ENCODE results near the gene PCBP3. TPM values are rescaled to one million over a fixed set of nuclear protein-coding genes. Genes with fewer than 3 reads are reported as not detected.

Gene PCBP3
- total RNA-seq, 2 experiments from 2014 or later, result 1.3 to 2.2 TPM

DNA sequence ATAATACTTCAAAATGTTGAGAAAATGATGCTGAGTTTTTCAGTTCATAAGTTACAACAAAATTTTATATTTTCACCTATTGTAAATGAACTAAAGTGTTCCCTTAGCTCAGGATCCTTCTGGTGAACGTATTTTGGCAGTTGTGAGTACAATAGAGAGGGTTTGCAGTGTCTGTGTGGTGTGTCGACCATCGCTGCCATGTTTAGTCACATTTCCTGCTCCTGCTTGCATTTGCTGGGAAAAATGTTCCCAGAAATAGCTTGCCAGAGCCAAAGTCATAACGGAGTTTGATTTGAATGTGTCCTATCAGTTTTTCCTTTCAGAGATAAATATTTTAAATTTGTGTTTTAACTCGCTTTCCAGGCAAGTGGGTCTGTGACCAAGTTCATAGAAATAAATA is 220.9 kb downstream of the PCBP3 start:
- H3K36me3 Mint-ChIP-seq, result no peaks in the 10 kb centered on the region
- no peak for ATAC-seq
- H3K4me3 Mint-ChIP-seq, result no peak overlapping the region
- no peaks in the 10 kb centered on the region for H3K27me3 Mint-ChIP-seq
- no peak overlapping the region for H3K27ac Mint-ChIP-seq
- H3K9me3 Mint-ChIP-seq (ENCODE audit: low read depth), result no peaks in the 10 kb centered on the region
- DNase-seq, result no peak
- no peaks in the 10 kb centered on the region for H3K4me1 Mint-ChIP-seq
- CTCF ChIA-PET, result no interaction called here

- DNase-seq (no peak), ATAC-seq (no peak)
- H3K4me1 Mint-ChIP-seq, result no peaks in the 10 kb centered on the region
- no peaks in the 10 kb centered on the region for H3K9me3 Mint-ChIP-seq (ENCODE audit: low read depth)
- no peak overlapping the region for H3K27ac Mint-ChIP-seq
- no peak overlapping the region for H3K4me3 Mint-ChIP-seq
- CTCF ChIA-PET, result no interaction called here
- H3K36me3 Mint-ChIP-seq, result no peaks in the 10 kb centered on the region
- no peaks in the 10 kb centered on the region for H3K27me3 Mint-ChIP-seq
Measured at GRCh38 chr21:45865106-45865835, 221.7 kb downstream of the PCBP3 start.

- H3K4me1 Mint-ChIP-seq, result no peaks in the 10 kb centered on the region
- H3K9me3 Mint-ChIP-seq (ENCODE audit: low read depth), result no peaks in the 10 kb centered on the region
- no peaks in the 10 kb centered on the region for H3K36me3 Mint-ChIP-seq
- ATAC-seq (no peak), DNase-seq (no peak)
- no peaks in the 10 kb centered on the region for H3K27me3 Mint-ChIP-seq
- CTCF ChIA-PET, result no interaction called here
- H3K4me3 Mint-ChIP-seq, result no peak overlapping the region
- no peak overlapping the region for H3K27ac Mint-ChIP-seq
Measured at GRCh38 chr21:45866551-45866950, 223.0 kb downstream of the PCBP3 start.

GRCh38 chr21:45867041-45867666 is 223.6 kb downstream of the PCBP3 start:
- Mint-ChIP-seq H3K36me3 (no peaks in the 10 kb centered on the region), H3K4me1 (no peaks in the 10 kb centered on the region), H3K4me3 (no peak overlapping the region), H3K27ac (no peak overlapping the region), H3K27me3 (no peaks in the 10 kb centered on the region), H3K9me3 (ENCODE audit: low read depth) (no peaks in the 10 kb centered on the region)
- CTCF ChIA-PET, result no interaction called here
- no peak for DNase-seq
- no peak for ATAC-seq

DNA sequence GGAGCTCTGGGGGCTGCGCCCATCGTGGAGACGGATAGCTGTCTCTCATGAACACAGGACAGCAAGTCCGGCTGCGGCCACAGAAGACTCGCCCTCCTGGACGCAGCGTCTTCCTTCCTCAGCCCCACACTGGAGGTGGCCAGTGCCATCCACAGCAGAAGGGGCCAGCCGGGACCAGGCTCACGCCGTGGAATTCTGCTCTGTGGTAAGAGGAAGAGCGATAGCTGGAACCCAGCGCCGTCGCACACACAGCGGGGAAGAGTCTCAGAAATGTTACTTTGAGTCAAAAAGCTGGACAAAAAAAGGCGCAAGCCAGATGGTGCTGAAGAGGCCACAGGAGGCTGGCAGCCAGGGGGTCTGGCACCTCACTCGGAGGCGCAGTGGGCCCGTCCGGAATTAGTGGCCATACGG is 224.2 kb downstream of the PCBP3 start:
- no peak overlapping the region for H3K4me3 Mint-ChIP-seq
- ATAC-seq, result no peak
- no peaks in the 10 kb centered on the region for H3K9me3 Mint-ChIP-seq (ENCODE audit: low read depth)
- no peaks in the 10 kb centered on the region for H3K36me3 Mint-ChIP-seq
- no peak for DNase-seq
- CTCF ChIA-PET, result no interaction called here
- H3K4me1 Mint-ChIP-seq, result no peaks in the 10 kb centered on the region
- no peaks in the 10 kb centered on the region for H3K27me3 Mint-ChIP-seq
- no peak overlapping the region for H3K27ac Mint-ChIP-seq

DNA sequence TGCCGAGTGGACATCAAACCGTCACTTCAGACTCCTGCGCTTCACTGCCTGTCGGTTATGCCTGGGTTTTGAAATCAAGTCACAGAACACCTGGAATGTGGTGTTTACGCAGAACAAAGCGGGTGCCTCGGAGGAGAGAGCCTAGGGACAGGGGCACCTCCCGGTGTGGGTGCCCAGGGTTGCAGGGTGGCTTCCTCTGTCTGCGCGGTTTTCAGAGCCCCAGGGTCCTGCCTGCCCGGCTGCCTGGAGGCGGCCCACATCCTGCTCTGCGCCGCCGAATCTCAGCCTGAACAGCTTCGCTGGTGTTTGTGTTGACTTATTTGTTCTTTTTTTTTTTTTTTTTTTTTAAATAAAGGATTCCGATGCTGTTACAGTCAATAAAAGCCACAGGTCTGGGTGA is 224.6 kb downstream of the PCBP3 start:
- ATAC-seq (no peak), DNase-seq (no peak)
- no peaks in the 10 kb centered on the region for H3K4me1 Mint-ChIP-seq
- H3K27ac Mint-ChIP-seq, result no peak overlapping the region
- H3K9me3 Mint-ChIP-seq (ENCODE audit: low read depth), result no peaks in the 10 kb centered on the region
- no peaks in the 10 kb centered on the region for H3K36me3 Mint-ChIP-seq
- no peak overlapping the region for H3K4me3 Mint-ChIP-seq
- CTCF ChIA-PET, result no interaction called here
- H3K27me3 Mint-ChIP-seq, result no peaks in the 10 kb centered on the region

- ATAC-seq, result no peak
- Mint-ChIP-seq H3K4me1 (no peaks in the 10 kb centered on the region), H3K36me3 (no peaks in the 10 kb centered on the region), H3K27me3 (no peaks in the 10 kb centered on the region), H3K9me3 (ENCODE audit: low read depth) (no peaks in the 10 kb centered on the region), H3K27ac (no peak overlapping the region), H3K4me3 (no peak overlapping the region)
- CTCF ChIA-PET, result no interaction called here
- DNase-seq, result no peak
Measured at GRCh38 chr21:45868488-45868887, 225.0 kb downstream of the PCBP3 start.

DNA sequence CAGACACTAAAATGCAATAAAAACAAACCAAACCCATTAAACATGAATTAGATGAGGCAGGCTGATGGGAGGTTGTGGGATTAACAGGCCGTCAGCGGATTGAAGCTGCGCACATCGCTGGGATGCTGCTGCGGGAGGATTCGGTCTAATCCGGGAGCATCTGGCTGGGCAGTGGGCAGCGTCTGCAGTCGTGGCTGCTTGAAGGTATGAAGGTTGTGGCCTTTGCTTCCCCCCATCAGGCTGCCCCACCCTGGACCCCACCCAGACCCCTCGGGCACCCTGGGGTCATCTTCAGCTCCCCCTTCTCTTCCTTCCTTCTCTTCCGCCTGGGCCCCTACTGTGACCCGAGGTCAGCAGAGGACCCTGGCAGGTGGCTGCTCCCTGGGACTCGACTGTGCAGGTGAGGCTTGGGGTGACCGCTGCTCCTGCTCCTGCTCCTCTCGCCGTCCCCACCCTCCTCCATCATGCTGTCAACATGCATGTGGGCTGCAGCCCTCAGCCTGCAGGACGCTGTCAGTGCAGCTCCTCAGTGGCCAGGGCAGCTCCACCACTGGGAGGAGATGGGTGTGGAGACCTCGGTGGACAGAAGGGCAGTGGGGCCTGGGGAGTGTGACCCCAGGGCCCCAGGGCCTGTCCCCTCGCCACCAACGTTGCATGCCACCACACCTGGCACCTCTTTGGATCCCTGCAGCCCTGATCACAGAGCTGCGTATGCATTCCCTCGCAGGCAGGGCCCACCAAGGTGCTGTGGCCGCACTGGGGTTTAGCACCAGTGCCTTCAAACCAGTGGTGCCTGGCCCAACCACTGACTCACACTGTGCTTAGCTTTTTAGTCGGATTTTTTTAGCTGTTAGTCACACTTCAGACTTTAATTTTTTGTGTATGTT is 225.8 kb downstream of the PCBP3 start:
- Mint-ChIP-seq H3K36me3 (no peaks in the 10 kb centered on the region), H3K4me3 (no peak overlapping the region), H3K27me3 (no peaks in the 10 kb centered on the region), H3K4me1 (no peaks in the 10 kb centered on the region), H3K9me3 (ENCODE audit: low read depth) (no peaks in the 10 kb centered on the region), H3K27ac (no peak overlapping the region)
- CTCF ChIA-PET, result no interaction called here
- ATAC-seq (no peak), DNase-seq (no peak)

- no peaks in the 10 kb centered on the region for H3K4me1 Mint-ChIP-seq
- H3K27me3 Mint-ChIP-seq, result no peaks in the 10 kb centered on the region
- DNase-seq (no peak), ATAC-seq (no peak)
- H3K9me3 Mint-ChIP-seq (ENCODE audit: low read depth), result no peaks in the 10 kb centered on the region
- CTCF ChIA-PET, result no interaction called here
- H3K36me3 Mint-ChIP-seq, result no peaks in the 10 kb centered on the region
- H3K27ac Mint-ChIP-seq, result no peak overlapping the region
- no peak overlapping the region for H3K4me3 Mint-ChIP-seq
Measured at GRCh38 chr21:45870421-45870820, 226.9 kb downstream of the PCBP3 start.

DNA sequence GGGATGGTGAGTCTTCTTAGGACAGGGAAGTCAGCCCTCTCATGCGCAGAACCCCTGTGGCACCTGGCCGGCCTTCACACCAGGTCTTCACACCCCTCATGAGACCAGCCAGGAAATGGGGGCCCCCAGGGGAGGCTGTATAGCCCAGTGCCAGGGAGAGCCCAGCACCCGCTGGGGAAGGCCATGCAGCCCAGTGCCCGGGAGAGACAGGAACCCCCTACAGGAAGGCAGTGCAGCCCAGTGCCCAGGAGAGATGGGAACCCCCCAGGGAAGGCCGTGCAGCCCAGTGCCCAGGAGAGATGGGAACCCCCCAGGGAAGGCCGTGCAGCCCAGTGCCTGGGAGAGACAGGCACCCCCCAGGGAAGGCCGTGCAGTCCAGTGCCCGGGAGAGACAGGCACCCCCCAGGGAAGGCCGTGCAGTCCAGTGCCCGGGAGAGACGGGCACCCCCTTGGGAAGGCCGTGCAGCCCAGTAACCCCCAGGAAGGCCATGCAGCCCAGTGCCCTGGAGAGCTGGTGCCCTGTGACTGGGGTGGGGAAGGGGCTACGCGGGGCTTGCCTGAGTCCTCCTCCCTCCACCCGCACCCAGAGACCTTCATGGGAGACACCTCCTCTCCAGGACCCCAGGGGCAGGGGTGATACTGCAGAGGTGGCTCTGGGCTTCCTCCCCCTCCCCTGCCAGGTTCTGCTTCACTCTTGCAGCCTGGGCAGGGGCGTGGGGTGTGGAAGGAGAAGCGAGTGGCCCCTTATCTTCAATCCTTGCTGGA is 227.5 kb downstream of the PCBP3 start:
- H3K36me3 Mint-ChIP-seq, result no peaks in the 10 kb centered on the region
- DNase-seq (no peak), ATAC-seq (no peak)

DNA sequence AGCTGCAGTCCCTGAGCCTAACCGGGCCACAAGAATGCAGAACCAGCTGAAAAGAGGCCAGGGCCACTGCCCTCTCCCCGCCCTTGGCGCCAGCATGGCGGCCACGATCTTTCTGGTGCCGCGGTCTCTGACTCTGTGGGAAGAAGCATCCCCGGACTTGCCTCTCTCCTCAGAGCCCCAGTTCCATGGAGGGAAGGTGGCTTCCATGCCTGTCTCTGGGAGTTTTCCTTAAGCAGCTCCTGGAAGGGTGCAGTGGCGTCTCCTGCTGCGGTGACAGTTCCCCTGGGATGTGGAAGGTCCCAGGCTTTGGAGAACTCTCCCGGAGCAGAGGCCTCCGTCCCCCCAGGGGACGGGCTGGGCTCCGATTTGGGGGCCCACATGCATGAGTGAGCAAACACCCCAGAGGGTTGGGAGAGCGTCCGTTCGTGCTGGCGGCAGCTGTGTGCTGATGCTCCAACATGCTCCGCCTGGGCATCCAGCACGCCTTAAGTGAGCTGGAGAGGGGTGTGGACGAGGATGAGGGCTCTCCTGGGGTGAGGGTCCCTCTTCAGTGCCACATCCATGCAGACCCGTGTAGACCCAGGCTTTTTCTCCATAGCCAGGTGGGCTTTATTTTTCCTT is 228.2 kb downstream of the PCBP3 start:
- DNase-seq, result no peak
- ATAC-seq, result no peak
- H3K4me1 Mint-ChIP-seq, result no peaks in the 10 kb centered on the region
- no peaks in the 10 kb centered on the region for H3K27me3 Mint-ChIP-seq
- no peaks in the 10 kb centered on the region for H3K9me3 Mint-ChIP-seq (ENCODE audit: low read depth)
- CTCF ChIA-PET, result no interaction called here
- H3K4me3 Mint-ChIP-seq, result no peak overlapping the region
- H3K27ac Mint-ChIP-seq, result no peak overlapping the region
- H3K36me3 Mint-ChIP-seq, result no peaks in the 10 kb centered on the region

More for the DNA sequence above, 227.5 kb downstream of the PCBP3 start:
- H3K9me3 Mint-ChIP-seq (ENCODE audit: low read depth), result no peaks in the 10 kb centered on the region
- no peaks in the 10 kb centered on the region for H3K4me1 Mint-ChIP-seq
- no peak overlapping the region for H3K4me3 Mint-ChIP-seq
- no peak overlapping the region for H3K27ac Mint-ChIP-seq
- no peaks in the 10 kb centered on the region for H3K27me3 Mint-ChIP-seq
- CTCF ChIA-PET, result no interaction called here

GRCh38 chr21:45872471-45872870 is 228.9 kb downstream of the PCBP3 start:
- ATAC-seq (no peak), DNase-seq (no peak)
- H3K36me3 Mint-ChIP-seq, result no peaks in the 10 kb centered on the region
- H3K27ac Mint-ChIP-seq, result no peak overlapping the region
- H3K9me3 Mint-ChIP-seq (ENCODE audit: low read depth), result no peaks in the 10 kb centered on the region
- CTCF ChIA-PET, result no interaction called here
- no peak overlapping the region for H3K4me3 Mint-ChIP-seq
- H3K4me1 Mint-ChIP-seq, result no peaks in the 10 kb centered on the region
- H3K27me3 Mint-ChIP-seq, result no peaks in the 10 kb centered on the region

- DNase-seq, result no peak
- no peaks in the 10 kb centered on the region for H3K27me3 Mint-ChIP-seq
- H3K27ac Mint-ChIP-seq, result no peak overlapping the region
- H3K9me3 Mint-ChIP-seq (ENCODE audit: low read depth), result no peaks in the 10 kb centered on the region
- CTCF ChIA-PET, result no interaction called here
- no peaks in the 10 kb centered on the region for H3K36me3 Mint-ChIP-seq
- ATAC-seq, result no peak
- no peaks in the 10 kb centered on the region for H3K4me1 Mint-ChIP-seq
- no peak overlapping the region for H3K4me3 Mint-ChIP-seq
Measured at GRCh38 chr21:45872902-45873301, 229.4 kb downstream of the PCBP3 start.
